LoVo (cell line): Measurements from ENCODE around the gene USP35.

Source experiments
- DNase-seq: peaks from one replicate; pipeline ENCODE4 v3.0.0-alpha.2; 2016; ENCODE audit warnings: low spot score

The USP35 gene, protein sequence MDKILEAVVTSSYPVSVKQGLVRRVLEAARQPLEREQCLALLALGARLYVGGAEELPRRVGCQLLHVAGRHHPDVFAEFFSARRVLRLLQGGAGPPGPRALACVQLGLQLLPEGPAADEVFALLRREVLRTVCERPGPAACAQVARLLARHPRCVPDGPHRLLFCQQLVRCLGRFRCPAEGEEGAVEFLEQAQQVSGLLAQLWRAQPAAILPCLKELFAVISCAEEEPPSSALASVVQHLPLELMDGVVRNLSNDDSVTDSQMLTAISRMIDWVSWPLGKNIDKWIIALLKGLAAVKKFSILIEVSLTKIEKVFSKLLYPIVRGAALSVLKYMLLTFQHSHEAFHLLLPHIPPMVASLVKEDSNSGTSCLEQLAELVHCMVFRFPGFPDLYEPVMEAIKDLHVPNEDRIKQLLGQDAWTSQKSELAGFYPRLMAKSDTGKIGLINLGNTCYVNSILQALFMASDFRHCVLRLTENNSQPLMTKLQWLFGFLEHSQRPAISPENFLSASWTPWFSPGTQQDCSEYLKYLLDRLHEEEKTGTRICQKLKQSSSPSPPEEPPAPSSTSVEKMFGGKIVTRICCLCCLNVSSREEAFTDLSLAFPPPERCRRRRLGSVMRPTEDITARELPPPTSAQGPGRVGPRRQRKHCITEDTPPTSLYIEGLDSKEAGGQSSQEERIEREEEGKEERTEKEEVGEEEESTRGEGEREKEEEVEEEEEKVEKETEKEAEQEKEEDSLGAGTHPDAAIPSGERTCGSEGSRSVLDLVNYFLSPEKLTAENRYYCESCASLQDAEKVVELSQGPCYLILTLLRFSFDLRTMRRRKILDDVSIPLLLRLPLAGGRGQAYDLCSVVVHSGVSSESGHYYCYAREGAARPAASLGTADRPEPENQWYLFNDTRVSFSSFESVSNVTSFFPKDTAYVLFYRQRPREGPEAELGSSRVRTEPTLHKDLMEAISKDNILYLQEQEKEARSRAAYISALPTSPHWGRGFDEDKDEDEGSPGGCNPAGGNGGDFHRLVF

DNA sequence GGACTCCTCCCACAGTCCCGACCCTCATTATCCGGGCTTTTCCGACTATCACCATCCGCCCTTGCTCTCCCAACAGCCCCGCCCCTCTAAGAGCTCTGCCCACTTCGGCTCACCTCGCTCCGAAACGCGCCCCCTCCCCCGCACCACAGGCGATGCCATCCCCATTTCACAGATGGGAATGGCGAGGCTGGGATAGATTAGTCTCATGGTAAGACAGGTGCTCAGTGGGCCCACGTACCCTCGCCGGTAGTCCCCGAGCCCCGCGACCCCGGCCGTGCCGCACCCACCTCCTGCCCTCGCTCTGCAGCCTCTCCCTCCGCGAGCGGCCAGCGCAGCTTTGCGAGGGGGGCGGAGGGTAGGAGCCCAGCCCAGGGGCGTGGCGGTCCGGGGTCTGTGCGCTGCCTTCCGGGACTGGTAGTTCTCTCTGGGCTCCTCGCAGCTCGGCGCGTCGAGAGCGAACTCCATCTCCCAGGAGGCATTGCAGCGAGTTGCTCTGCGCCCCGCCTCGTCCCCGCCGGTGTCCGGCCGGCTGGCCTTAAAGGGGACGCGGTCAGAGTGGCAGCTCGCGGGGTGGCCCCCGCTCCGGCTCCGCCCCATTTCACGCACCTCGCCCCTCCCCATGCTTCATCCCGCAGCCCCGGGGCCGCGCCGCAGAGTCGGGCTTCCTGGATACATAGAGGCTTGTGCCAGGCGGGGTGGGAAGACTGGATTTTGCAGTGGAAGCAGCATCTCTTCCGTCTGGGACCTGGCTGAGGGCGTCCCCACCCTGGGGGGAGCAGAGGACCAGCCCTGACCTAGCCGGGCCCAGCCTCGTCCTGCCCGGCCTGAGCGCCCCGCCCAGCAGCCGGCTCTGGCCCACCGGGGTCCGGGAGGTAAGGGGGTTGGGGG, at the start of gene USP35, which contains the start of gene KCTD21:
USP35 (plus strand) TSS at position 634 of the 888 bp plus-strand sequence. CDS start 7,327 bp downstream, outside the sequence.
KCTD21 (minus strand) TSS at position 341 of the 888 bp plus-strand sequence. CDS start 14,072 bp downstream, outside the sequence.
- DNase-seq: peak; percentile 96

DNA sequence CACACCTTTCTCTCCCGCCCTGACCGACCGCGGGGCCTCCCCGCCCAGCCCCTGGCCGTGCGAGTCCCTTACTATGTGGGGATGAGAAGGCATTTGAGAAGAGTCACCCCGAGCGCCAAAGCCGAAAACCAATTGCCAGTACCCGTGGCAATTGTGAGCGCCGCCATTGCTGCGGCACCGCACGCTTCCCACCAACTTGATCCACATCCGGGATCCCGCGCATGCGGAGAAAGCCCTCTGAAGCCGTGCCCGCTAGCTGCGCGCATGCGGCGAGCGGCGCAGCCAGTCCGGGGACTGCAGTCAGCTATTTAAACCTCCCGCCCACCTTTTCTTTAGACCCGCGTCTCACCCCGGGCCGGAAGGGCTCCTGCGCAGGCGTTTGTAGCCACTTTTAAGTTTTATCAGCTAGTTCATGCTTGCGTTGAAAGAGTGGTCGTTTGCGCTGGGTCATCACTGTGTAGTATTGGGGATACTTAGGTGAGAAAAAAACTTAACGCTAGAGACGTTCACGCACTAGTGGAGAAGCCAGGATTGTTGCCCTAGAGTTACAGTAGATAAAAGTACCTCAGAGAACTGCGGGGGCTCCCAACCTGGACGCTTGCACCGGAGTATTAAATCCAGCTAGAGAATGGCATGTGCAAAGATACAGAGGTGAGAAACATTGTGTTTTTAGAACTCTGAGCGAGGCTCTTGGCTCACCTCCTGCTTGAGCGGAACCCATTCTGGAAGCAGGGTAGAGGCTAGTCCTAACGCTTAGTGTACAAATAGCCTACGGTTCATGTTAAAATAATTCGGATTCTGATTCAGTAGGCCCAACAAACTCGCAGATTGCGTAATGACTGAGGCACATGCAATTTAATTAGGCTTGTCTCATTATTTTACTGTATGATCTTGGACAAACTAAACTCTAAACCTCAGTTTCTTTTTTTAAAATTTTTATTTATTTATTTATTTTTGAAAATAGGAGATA, 49.0 kb upstream of the USP35 start, which contains the start of gene ALG8:
ALG8 (minus strand) TSS at position 205 of the 970 bp plus-strand sequence; CDS start at position 167, 38 bp downstream.
- DNase-seq: peak; percentile 98

DNA sequence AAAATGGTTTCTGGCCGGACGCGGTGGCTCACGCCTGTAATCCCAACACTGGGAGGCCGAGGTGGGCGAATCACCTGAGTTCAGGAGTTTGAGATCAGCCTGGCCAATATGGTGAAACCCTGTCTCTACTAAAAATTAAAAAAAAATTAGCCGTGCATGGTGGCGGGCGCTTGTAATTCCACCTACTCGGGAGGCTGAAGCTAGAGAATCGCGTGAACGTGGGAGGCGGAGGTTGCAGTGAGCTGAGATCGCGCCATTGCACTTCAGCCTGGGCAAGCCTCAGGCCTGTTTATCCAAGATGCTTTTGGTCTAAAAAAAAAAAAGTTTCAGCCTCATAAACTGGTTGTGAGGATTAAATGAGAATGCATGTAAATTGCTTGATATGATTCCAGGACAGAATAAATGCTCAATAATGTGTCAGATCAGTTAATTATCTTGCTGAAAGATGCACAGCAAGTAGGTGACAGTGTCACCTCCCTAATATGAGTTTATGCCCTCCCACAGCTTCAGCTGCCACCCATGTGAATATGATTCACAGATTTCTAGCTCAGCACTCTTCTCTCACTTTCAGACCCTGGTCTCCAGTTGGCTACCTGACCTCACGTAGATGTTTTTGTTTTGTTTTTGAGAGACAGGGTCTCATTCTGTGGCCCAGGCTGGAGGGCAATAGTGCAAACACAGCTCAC, 48.2 kb upstream of the USP35 start:
- no peak for DNase-seq

DNA sequence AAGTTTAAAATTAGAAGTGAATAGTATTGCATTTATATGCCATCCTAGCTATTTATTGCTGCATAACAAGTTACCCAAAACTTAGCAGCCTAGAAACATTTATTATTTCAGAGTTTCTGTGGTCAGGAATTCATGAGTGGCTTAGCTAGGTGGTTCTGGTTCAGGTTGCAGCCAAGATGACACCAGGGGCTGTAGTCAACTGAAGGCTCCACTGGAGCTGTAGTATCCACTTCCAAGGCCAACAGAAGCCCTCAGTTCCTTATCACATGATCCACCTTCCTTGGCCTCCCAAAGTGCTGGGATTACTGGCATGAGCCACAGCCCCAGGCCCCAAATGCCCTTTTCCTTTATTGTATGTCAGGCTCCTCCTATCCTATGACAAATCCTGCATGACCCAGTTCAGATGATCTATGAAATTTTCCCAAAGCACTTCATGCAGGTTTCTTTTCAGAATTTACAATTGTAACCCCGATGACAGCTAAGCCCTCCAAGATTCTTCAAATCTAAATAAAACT, 43.2 kb upstream of the USP35 start:
- DNase-seq: no peak

DNA sequence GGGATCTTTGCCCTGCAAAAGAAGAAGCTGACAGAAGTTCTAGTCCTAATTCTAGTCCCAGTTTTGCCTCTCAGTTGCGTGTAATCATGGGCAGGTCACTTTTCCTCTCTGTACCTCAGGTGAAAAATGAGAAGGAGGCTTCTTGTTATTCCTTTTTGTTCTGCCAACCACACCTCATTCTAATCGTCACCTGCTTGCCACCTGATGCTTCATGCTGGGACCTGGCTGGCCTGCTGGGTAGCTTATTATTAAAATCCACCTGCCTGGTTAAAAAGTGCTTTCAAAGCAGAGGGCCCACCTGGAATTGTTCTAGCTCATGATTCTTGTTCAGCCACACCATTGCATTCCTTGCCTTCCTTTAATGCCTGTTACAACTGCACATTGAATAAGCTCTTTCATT, 40.9 kb upstream of the USP35 start:
- no peak for DNase-seq

DNA sequence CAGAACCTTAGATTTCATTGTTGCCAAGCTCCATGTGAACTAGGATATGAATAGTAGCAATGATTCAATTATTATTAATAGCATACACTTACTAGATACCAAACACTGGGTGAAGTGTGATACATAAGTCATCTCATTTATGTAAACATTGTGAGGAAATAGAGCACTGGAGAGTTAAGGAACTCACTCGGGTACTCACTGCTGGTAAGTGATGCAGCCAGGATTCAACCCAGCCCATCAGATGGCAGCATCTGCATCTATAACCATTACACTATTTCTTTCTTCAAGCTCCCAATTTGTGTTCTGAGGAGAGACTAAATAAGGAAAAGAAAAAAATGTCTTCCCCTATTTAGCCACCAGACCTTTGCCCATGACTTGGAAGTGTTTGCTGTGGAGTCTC, 39.1 kb upstream of the USP35 start:
- no peak for DNase-seq

DNA sequence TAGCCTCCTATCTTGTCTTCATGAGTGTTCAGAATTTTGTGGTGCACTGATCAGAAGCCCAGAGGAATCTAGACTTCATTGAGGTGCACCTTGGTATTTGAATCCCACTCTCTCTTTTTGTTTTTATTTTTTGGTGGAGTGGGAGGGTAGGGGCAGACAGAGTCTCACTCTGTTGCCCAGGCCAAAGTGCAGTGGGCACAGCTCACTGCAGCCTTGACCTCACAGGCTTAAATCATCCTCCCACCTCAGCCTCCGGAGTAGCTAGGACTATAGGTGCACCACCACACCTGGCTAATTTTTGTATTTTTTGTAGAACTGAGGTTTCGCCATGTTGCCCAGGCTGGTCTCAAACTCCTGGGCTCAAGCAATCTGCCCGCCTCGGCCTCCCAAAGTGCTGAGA, 38.4 kb upstream of the USP35 start:
- DNase-seq: no peak

DNA sequence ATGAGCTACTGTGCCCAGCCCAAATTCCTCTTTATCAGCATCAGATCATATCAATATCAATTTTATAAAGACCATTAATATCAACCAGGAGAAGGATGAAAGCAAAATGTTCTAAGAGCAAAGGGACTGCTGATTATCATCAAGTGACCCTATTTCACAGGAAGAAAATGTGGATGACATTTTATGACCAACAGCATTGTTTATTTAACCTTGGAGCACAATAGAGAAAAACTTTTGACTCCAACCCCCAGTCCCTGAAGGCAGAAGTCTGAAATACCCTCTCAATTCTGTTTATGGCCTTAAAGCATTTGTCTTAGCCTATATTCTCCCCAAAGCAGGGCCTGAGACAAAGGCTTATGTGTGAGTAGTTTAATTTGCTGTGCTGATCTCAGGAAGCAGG, 38.0 kb upstream of the USP35 start:
- DNase-seq: no peak

DNA sequence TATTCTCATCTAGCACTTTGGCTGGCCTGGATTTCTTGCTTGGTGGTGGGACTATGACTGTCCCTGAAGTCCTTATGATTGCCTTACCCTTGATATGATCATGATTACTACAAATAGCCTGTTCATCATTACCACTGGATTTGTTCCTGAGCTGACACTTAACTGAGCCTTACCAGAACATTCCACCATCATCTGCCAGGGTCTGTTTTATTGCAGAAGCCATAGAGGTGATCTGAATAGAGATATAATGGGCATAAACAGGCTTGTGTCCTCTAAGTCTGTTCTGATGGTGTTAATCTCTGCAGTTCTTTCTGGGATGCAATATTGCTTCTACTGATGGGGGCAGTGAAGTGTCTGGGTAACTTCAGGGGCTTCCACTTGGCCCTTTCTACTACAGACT, 36.9 kb upstream of the USP35 start:
- DNase-seq: no peak

DNA sequence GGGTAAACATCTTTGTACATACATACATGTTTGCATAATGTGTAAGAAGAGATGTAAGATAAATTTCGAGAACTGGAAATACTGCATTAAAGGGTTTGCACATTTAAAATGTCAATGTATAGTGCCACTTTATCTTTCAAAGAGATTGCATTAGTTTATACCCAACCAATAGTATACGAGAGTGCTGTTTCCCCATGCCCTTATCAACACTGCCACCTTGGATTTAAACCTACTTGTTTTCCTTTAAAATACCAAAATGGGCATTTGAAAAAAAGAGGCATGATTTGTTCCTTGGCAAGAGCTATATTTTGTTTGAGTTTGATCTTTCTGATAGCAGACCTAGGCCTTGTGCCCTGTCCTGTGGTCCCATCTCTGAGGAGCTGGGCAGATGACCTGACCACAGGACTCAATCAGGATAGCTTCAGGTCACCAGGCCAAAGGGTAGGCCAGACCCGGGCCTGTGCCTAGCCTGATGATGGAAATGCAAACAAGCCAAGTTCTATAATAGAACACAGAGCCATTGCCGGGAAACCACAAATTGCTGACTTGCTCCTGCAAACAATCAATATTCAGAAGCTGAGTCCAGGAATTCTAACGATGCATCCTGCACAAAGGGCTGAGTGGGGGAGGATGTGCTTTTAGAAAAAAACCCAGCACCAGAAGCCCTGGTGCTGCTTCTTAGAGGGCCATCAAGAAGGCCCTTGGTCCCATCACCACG, 32.4 kb upstream of the USP35 start:
- no peak for DNase-seq

DNA sequence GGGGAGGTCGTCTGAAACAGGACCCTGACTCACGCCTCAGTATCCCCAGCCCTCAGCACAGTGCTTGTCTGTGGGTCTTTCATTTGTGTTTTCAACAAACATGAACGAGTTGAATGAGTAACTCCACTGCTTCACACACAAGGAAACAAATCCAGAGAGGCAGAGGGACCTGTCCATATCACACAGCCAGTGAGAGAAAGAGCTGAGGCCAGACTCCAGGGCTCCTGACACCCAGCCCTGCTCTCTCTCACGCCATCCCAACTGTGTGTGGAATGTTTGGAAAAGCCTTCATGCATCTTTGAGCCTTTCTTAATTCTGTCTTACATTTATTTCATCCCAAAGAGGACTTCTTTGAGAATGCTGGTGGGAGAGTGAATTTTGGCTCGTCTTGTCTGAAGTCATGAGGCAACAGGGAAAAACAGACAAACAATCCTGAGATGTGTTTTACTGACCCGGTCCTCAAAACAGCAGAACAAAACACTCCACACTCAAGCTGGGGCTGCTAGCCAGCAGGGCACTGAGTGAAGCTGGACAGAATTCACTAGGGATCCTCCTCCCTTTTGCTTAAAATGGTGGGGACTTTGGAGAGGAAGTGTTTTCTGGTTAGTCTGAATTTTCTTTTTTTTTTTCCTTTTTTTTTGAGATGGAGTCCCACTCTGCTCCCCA, 29.6 kb upstream of the USP35 start:
- no peak for DNase-seq

DNA sequence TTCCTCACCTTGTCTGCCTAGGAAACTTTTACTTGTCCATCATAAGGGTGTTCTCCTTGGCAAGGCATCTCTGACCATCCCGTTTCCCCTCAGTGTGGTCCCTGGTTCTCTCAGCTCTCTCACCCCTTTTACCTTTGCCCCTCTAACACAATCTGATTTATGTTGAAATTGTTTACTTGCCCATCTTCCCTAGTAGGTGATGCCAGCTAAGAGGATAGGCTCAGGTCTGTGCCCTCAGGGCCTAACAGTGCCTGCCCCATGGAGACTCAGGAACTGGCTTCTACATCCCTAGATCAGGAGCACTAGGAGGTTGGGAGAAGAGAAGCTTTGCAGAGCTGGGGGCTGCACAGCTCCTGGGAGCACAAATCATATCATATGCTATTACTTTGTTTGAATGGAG, 28.2 kb upstream of the USP35 start:
- no peak for DNase-seq

DNA sequence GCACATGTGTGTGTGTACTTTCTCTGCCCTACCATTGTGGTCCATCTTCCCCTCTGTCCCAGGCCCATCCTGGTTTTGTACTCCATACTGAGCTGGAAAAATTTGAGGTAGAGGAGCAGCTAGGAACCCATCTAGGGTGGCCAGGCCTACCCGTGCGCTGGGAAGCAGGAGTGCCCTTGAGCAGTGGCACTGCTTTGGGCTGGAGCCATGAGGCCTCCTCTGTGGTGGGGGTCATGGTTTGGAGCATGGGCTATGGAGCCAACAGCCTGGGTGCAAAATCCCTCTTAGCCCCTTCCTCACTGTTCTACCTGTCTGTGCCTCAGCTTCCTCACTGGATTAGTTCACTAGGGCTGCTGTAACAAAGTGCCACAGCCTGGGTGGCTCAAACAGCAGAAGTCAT, 27.4 kb upstream of the USP35 start:
- no peak for DNase-seq

DNA sequence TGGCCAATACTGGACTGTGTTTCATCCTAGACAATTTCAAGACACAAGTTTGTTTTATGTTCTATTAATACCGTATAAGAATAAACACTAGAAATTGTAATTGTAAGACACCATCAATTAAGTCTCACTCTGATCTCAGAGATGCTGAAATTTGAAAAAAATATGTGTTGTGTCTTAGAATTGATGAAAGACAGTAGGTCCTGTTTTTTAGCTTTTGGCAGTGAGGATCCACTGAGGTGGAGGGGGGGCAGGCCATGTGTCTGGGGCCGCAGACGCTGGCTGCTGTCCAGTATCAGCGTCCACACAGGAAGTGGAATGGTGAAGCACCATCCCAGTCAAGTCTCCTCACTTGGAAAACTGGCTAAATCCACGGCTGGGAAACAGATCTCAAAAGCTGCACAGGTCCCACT, 26.8 kb upstream of the USP35 start:
- DNase-seq: no peak

DNA sequence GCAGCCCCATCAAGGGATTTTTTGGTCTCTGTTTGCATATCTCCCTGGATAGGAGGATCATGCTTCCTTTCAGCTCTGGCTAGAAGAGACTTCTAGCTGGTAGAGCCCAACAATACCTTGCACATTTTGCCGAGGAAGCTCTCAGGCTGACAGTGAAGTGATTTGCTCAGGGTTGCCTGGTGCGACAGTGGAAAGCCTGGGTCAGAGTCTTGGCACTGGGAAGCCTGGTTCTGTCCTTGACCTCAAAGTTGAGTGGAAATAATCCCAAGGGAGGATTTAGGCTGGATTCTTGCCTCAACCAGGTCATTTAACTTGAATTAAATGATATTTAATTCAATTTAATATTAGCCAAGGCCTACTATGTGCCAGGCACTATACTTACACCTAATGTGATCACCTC, 24.9 kb upstream of the USP35 start:
- no peak for DNase-seq

DNA sequence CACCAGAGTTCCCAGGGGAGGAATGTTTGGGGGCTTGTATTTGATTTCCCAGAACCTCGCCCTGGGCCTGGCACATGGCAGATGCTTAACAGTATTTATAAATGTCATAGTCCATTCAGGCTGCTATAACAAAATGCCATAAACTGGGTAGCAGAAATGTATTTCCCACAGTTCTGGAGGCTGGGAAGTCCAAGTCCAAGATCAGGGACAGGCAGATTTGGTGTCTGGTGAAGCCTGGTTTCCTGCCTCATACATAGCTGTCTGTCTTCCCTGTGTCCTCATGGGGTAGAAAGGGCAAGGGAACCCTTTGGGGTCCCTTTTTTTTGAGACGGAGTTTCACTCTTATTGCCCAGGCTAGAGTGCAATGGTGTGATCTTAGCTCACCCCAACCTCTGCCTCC, 24.2 kb upstream of the USP35 start:
- DNase-seq: no peak

DNA sequence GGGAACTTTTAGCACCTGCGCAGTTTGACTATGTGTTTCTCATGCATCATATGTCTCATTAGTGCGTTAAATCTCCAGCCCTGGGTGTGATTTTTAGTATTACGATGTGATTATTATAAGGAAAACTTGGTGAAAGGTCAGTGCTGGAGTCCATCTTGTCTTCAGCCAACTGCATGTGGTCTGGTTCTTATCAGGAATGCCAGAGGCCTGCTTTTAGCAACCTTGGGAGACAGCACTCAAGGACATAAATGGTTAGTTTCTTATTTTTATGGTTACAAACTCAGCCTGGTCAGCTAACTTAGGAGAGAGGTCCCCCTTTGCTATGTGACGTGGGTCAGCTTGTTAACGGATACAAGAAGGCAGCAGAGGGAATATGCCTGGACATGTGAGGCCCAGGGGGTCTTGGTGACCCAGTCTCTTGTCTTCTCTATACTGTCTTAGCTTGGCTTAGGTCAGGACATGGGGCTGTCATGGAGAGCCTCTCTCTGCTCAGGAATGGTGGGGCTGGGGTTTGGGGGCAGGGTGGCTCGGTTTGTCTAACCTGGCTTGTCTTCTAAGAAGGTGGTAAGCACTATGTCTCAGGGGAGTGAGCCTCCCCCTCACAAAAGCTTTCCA, 21.8 kb upstream of the USP35 start:
- no peak for DNase-seq
